GM23248 (cell line): ENCODE data around the gene GOLGA8J. TPM values are rescaled to one million over a fixed set of nuclear protein-coding genes. Genes with fewer than 3 reads are reported as not detected.

Experiments
- DNase-seq: peaks from one replicate; pipeline ENCODE4 v3.0.0-alpha.2; 2015
- H2AFZ ChIP-seq: fragments of 200-600 bp; sonication (generic); 2 replicates; pipeline ENCODE4 v1.6.1; 2016; ENCODE audit warnings: antibody characterized with exemption
- H3F3A ChIP-seq: fragments of 200-600 bp; sonication (generic); 2 replicates; pipeline ENCODE4 v1.6.1; 2016; ENCODE audit warnings: mild to moderate bottlenecking, antibody characterized with exemption, mixed run types; ENCODE audit not compliant: insufficient read depth
- H3K27ac ChIP-seq: fragments of 200-600 bp; sonication (generic); 2 replicates; pipeline ENCODE4 v1.5.1; 2016; ENCODE audit warnings: mild to moderate bottlenecking
- H3K27me3 ChIP-seq: fragments of 200-600 bp; sonication (generic); replicated peaks from 2 replicates; pipeline ENCODE4 v1.6.1; 2016; ENCODE audit warnings: mild to moderate bottlenecking; ENCODE audit not compliant: insufficient read depth
- H3K36me3 ChIP-seq: fragments of 200-600 bp; sonication (generic); 2 replicates; pipeline ENCODE4 v1.6.1; 2016; ENCODE audit warnings: low read depth, mild to moderate bottlenecking
- H3K4me1 ChIP-seq: fragments of 200-600 bp; sonication (generic); 2 replicates; pipeline ENCODE4 v1.6.1; 2016; ENCODE audit warnings: mild to moderate bottlenecking; ENCODE audit not compliant: insufficient read depth
- H3K4me2 ChIP-seq: fragments of 200-600 bp; sonication (generic); one replicate; pipeline ENCODE4 v1.6.1; 2016; ENCODE audit warnings: mild to moderate bottlenecking; ENCODE audit not compliant: unreplicated experiment
- H3K4me3 ChIP-seq: fragments of 200-600 bp; sonication (generic); 2 replicates; pipeline ENCODE4 v1.5.1; 2016; ENCODE audit warnings: mild to moderate bottlenecking
- H3K79me2 ChIP-seq: fragments of 200-600 bp; sonication (generic); 2 replicates; pipeline ENCODE4 v1.6.1; 2016; ENCODE audit warnings: mild to moderate bottlenecking; ENCODE audit not compliant: insufficient read depth
- H3K9ac ChIP-seq: fragments of 200-600 bp; sonication (generic); 2 replicates; pipeline ENCODE4 v1.6.1; 2016; ENCODE audit warnings: mild to moderate bottlenecking
- H3K9me2 ChIP-seq: fragments of 200-600 bp; sonication (generic); 2 replicates; pipeline ENCODE4 v1.6.1; 2016; ENCODE audit warnings: mixed run types, mild to moderate bottlenecking, moderate library complexity; ENCODE audit not compliant: insufficient read depth
- H3K9me3 ChIP-seq: fragments of 200-600 bp; sonication (generic); one replicate; pipeline ENCODE4 v1.6.1; 2017; ENCODE audit warnings: low read depth
- H4K20me1 ChIP-seq: fragments of 200-600 bp; sonication (generic); 2 replicates; pipeline ENCODE4 v1.6.0; 2016; ENCODE audit not compliant: insufficient read depth
- EZH2 ChIP-seq: fragments of 200-600 bp; sonication (generic); IDR thresholded peaks from 2 replicates; pipeline ENCODE4 v1.6.1; 2018; ENCODE audit warnings: antibody characterized with exemption, mild to moderate bottlenecking; ENCODE audit not compliant: insufficient read depth, poor library complexity, severe bottlenecking
- EZH2phosphoT487 ChIP-seq: fragments of 200-600 bp; sonication (generic); IDR thresholded peaks from 2 replicates; pipeline ENCODE4 v1.6.1; 2018; ENCODE audit warnings: antibody characterized with exemption, moderate library complexity, mild to moderate bottlenecking, low read depth; ENCODE audit not compliant: insufficient read depth
- WGBS, 2 experiments: methylation state at CpG; one replicate each; pipeline ENCODE4 v1.1.6; 2015 to 2017; ENCODE audit warnings: low lambda C conversion rate in 2 of 2, low coverage in 1 of 2; ENCODE audit errors: missing lambda C conversion rate in 2 of 2; 5-methylcytosine and 5-hydroxymethylcytosine counted together
- in situ Hi-C: fragments of 300-500 bp; cut with MboI; formaldehyde crosslinking; loops from 2 replicates; pipeline ENCODE4 v1.15.0; 2020
- polyA plus RNA-seq: library from polyadenylated mRNA; unstranded; fragments of >200 nt; fragmentation: Nextera tagmentation; extraction: Ambion mirVana; gene quantifications from 2 replicates; pipeline ENCODE4 v1.2.1, GENCODE V29; 2016
- total RNA-seq: library from RNA; depleted of rRNA; stranded (reverse); fragments of >200 nt; shearing (Covaris generic); gene quantifications from 2 replicates; pipeline ENCODE4 v1.2.3, GENCODE V29; 2014

The GOLGA8J gene
- total and polyA plus RNA-seq, 2 experiments from 2014 or later: not detected

GRCh38 chr15:30038667-30039523, 43.9 kb upstream of the GOLGA8J start:
- Histone ChIP-seq H3K79me2 (no peaks in the 10 kb centered on the region), H3K27ac (no peak overlapping the region), H3K4me3 (no peak overlapping the region), H4K20me1 (no peaks in the 10 kb centered on the region), H2AFZ (no peak overlapping the region), H3F3A (no peaks in the 10 kb centered on the region), H3K9me3 (no peaks in the 10 kb centered on the region), H3K9me2 (no peaks in the 10 kb centered on the region), H3K27me3 (peaks cover 30% of the 10 kb centered on the region), H3K4me2 (no peak overlapping the region), H3K4me1 (no peaks in the 10 kb centered on the region), H3K36me3 (no peaks in the 10 kb centered on the region), H3K9ac (no peak overlapping the region)
- WGBS, 2 experiments: 58% methylated on average over 5 of the region's 5 CpGs
- no peak for DNase-seq
- TF ChIP-seq EZH2: no peak
- TF ChIP-seq EZH2phosphoT487: no peak
- in situ Hi-C loops: no loop called here

DNA sequence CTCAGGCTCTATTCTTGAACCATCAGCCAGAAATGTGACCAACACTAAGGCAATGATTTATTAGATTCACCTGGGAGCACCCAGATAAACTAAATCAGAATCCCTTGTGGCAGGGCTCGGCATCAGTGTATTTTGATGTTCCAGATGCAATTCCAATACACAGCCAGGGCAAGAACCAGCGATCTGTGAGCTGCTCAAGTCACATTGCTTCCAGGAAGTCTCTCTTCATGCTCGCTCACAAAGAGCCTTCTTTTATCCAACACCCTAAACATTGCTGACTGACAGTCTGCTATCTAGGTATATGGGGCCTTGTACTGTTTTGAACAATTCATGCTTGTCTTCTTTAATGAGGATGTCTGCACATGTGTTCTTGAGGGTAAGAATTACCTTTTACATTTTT, 40.9 kb upstream of the GOLGA8J start:
- Histone ChIP-seq H3K9me2 (no peaks in the 10 kb centered on the region), H3K79me2 (no peaks in the 10 kb centered on the region), H3K9me3 (no peaks in the 10 kb centered on the region), H4K20me1 (no peaks in the 10 kb centered on the region), H3K4me1 (no peaks in the 10 kb centered on the region), H3K36me3 (no peaks in the 10 kb centered on the region), H3K9ac (no peak overlapping the region), H3K27me3 (peaks cover 28% of the 10 kb centered on the region), H3F3A (no peaks in the 10 kb centered on the region), H3K4me2 (no peak overlapping the region), H3K4me3 (no peak overlapping the region), H2AFZ (no peak overlapping the region), H3K27ac (no peak overlapping the region)
- no peak for DNase-seq
- TF ChIP-seq EZH2phosphoT487 (no peak), EZH2 (no peak)
- in situ Hi-C loops: no loop called here
- 51 to 53% methylated on average over 3 of the region's 3 CpGs for WGBS, 2 experiments

- Histone ChIP-seq H3K27me3 (peaks cover 27% of the 10 kb centered on the region), H2AFZ (no peak overlapping the region), H3K27ac (no peak overlapping the region), H3K4me2 (no peak overlapping the region), H3K79me2 (no peaks in the 10 kb centered on the region), H3K4me1 (no peaks in the 10 kb centered on the region), H4K20me1 (no peaks in the 10 kb centered on the region), H3F3A (no peaks in the 10 kb centered on the region), H3K36me3 (no peaks in the 10 kb centered on the region), H3K9me2 (no peaks in the 10 kb centered on the region), H3K4me3 (no peak overlapping the region), H3K9ac (no peak overlapping the region), H3K9me3 (no peaks in the 10 kb centered on the region)
- in situ Hi-C loops: no loop called here
- WGBS, 2 experiments: 71 to 72% methylated on average over 4 of the region's 4 CpGs
- TF ChIP-seq EZH2 (no peak), EZH2phosphoT487 (no peak)
- no peak for DNase-seq
These were observed 40.2 kb upstream of the GOLGA8J start for GRCh38 chr15:30042556-30042955.

DNA sequence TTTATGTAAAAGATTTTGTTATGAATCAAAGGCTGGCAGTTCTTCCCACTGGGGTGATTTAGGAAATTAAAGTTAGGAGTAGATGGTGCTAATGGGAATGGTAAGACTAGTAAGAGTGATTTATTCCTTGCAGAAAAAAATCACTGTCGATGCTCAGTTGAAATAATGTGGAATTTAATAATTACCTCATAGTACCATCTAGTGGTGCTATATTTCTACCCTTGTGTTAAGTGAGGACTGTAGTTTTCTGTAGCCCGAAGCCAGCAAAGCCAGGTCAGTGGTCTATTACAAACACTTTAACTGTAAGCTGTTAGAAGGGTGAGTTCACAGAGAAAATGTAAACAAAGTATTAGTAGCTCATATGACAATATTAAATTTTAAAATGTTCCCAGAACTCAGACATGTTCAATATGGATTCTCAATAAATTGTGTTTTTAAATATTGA, 39.5 kb upstream of the GOLGA8J start:
- Histone ChIP-seq H4K20me1 (no peaks in the 10 kb centered on the region), H3K79me2 (no peaks in the 10 kb centered on the region), H3F3A (no peaks in the 10 kb centered on the region), H3K27me3 (peaks cover 31% of the 10 kb centered on the region), H3K4me1 (no peaks in the 10 kb centered on the region), H3K9me3 (no peaks in the 10 kb centered on the region), H3K36me3 (no peaks in the 10 kb centered on the region), H3K9ac (no peak overlapping the region), H3K4me3 (no peak overlapping the region), H3K27ac (no peak overlapping the region), H3K9me2 (no peaks in the 10 kb centered on the region), H2AFZ (no peak overlapping the region), H3K4me2 (no peak overlapping the region)
- no peak for TF ChIP-seq EZH2
- TF ChIP-seq EZH2phosphoT487: no peak
- in situ Hi-C loops: no loop called here
- 36 to 38% methylated on average over 2 of the region's 2 CpGs for WGBS, 2 experiments
- peak; percentile 43 for DNase-seq
